NCI-H1048 (cell line): ENCODE data around the gene CIB2.

Experiments used
- DNase-seq: peaks from one replicate; lab custom pipeline; 2025; lab: John Stamatoyannopoulos, UW

CIB2 gene

GRCh38 chr15:78065973-78066946, 65.0 kb downstream of the CIB2 start:
- DNase-seq, result no peak

DNA sequence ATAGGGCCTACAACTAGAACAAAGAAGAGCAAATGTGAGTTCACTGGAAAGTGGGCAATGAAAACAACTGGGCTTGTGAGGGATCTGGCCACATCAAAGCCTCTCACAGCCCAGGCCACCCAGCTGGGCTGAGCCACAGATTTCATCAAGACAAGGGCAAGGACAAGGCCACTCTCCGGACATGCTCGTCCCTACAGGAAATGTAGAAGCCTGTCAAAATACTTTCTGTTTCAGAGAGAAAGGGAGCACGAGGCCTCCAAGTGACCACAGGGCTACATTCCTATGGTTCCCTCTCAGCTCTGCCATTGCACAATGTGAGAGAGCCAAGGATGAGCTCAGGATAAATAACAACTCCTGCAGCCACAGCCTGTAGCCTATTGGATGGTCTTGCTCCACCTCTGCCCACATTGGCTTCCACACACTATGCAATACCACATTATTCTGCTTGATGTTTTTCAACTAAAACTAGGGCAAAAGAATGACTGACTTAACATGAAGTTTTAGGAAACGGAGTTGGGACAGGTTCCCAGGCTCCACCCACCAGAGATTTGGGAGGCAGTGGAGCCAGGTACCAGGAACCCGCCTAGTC, 65.9 kb downstream of the CIB2 start:
- DNase-seq, result no peak

- no peak for DNase-seq
Observed at GRCh38 chr15:78064544-78064943, 66.7 kb downstream of the CIB2 start.

- no peak for DNase-seq
Observed at GRCh38 chr15:78063970-78064385, 67.3 kb downstream of the CIB2 start.

DNA sequence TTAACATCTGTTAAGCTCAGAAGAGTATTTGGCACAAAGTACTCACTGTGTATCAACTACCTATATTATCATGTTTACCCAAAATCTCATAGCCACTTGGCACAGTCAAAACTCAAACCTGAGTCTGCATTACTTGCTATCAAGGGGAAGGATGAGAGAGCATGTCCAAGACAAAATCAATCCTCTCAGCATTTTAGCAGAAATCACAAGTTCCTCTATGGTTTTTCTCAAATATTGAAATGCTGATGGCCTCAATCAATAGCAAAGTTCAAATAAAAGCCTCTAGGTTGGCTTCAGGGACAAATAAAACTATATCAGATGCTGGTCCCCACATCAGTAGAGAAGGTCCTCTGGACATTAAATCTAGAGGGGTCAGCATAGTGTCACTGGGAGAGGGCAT, 68.0 kb downstream of the CIB2 start:
- no peak for DNase-seq

GRCh38 chr15:78061963-78062427, 69.2 kb downstream of the CIB2 start:
- no peak for DNase-seq

DNA sequence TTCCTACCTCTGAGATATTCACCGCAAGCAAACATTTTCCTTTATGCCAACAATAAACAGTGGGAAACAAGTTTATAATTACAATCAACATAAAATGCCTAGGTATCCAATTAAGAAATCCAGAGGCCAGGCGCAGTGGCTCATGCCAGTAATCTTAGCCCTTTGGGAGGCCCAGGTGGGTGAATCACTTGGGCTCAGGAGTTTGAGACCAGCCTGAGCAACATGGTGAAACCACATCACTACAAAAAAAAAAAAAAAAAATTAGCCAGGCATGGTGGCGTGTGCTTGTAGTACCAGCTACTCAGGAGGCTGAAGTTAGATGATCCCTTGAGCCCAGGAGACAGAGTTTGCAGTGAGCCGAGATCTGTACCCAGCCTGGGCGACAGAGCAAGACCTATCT, 71.0 kb downstream of the CIB2 start:
- no peak for DNase-seq

GRCh38 chr15:78059110-78059839, 72.0 kb downstream of the CIB2 start:
- DNase-seq, result no peak

DNA sequence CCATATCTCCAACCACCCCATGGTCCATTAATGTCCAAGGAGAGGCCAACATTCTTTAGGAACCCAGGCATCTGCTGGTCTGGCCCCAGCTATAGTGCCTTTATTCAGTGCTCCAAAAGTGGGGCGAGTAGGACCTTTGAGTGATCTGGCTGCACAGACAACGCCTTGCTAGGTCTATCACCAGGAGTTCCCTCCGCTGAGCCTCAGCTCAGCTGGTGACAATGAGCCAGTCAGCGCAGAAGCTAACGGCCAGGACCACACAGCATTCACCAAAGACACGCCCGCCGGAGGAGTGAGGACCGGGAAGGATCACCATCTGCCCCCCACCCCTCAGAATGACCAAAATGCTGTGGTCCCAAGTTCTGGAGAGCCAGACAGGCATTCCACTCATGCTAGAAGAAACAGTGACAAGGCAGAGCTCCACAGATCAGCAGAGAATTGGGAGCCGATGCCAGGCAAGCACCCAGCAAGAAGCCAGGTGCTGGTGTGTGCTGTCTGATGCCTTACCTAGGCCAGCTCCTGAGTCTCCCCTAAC, 72.8 kb downstream of the CIB2 start:
- no peak for DNase-seq

GRCh38 chr15:78057803-78058202, 73.4 kb downstream of the CIB2 start:
- DNase-seq, result no peak

- no peak for DNase-seq
Observed at GRCh38 chr15:78056714-78057269, 74.5 kb downstream of the CIB2 start.

- DNase-seq, result no peak
Observed at GRCh38 chr15:78055919-78056713, 75.1 kb downstream of the CIB2 start.

DNA sequence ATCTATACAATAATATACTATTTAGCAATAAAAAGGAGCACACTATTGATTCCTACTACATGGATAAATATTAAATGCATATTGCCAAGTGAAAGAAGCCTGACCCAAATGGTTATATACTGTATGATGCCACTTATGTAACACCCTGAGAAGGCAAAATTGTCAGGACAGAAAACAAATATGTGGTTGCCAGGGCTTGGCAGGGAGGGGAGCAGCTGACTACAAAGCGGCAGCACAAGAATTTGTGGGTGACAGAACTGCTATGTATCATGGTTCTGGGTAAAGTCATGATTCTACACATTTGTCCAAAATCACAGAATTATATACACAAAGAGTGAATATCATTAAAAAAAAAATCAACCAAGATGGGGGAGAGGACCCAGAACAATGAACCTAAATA, 76.3 kb downstream of the CIB2 start:
- DNase-seq, result no peak
